Activated CD4-positive, alpha-beta T cell treated with anti-CD3 and anti-CD28 coated beads, Interleukin-2, amount 50 U/mL, for 1 hour (primary cell): Measurements from ENCODE around the gene AP2B1.
"Not testable (repeated sequence)": the region's sequence is repeated elsewhere in the genome, so short reads cannot be mapped to it uniquely, and the experiment has no call there.

ENCODE experiments used
- DNase-seq: peaks from one replicate; pipeline ENCODE4 v3.0.0-alpha.2; 2020

AP2B1 gene

GRCh38 chr17:35587074-35587961 is at the start of gene AP2B1:
Gene AP2B1 (plus strand): TSS chr17:35587322. CDS start chr17:35594031, 6,709 bp downstream.
- peak; percentile 95 for DNase-seq

GRCh38 chr17:35537601-35538141 is 49.5 kb upstream of the AP2B1 start, which contains the start of gene SLFN12L:
Gene SLFN12L (minus strand): TSS chr17:35537678. CDS start chr17:35522364, 15,314 bp downstream.
- no peak for DNase-seq

- DNase-seq: no peak
Observed at GRCh38 chr17:35539659-35540026, 47.5 kb upstream of the AP2B1 start.

GRCh38 chr17:35540589-35541404 is 46.3 kb upstream of the AP2B1 start:
- peak; percentile 17 for DNase-seq

- DNase-seq: no peak
Observed at GRCh38 chr17:35541434-35541833, 45.7 kb upstream of the AP2B1 start.

- DNase-seq: no peak
Observed at GRCh38 chr17:35542990-35543389, 44.1 kb upstream of the AP2B1 start.

GRCh38 chr17:35543856-35544255 is 43.3 kb upstream of the AP2B1 start:
- no peak for DNase-seq

- DNase-seq: no peak
Observed at GRCh38 chr17:35545150-35545549, 42.0 kb upstream of the AP2B1 start.

GRCh38 chr17:35546487-35546886 is 40.6 kb upstream of the AP2B1 start:
- no peak for DNase-seq

- DNase-seq: no peak
Observed at GRCh38 chr17:35548208-35548810, 38.8 kb upstream of the AP2B1 start.

- no peak for DNase-seq
Observed at GRCh38 chr17:35548978-35549377, 38.1 kb upstream of the AP2B1 start.

- DNase-seq: no peak
Observed at GRCh38 chr17:35553310-35553709, 33.8 kb upstream of the AP2B1 start.

- DNase-seq: no peak
Observed at GRCh38 chr17:35554668-35555067, 32.5 kb upstream of the AP2B1 start.

- DNase-seq: peak; percentile 3
Observed at GRCh38 chr17:35555691-35556090, 31.4 kb upstream of the AP2B1 start.

- no peak for DNase-seq
Observed at GRCh38 chr17:35557353-35557752, 29.8 kb upstream of the AP2B1 start.

- no peak for DNase-seq
Observed at GRCh38 chr17:35559495-35560210, 27.5 kb upstream of the AP2B1 start.

- no peak for DNase-seq
Observed at GRCh38 chr17:35560703-35561102, 26.4 kb upstream of the AP2B1 start, which contains the start of gene SLFN14. Gene SLFN14 (minus strand): TSS chr17:35560819. CDS start chr17:35558062, 2,757 bp downstream.

GRCh38 chr17:35563181-35563580 is 23.9 kb upstream of the AP2B1 start:
- DNase-seq: not testable (repeated sequence)

GRCh38 chr17:35566968-35567367 is 20.2 kb upstream of the AP2B1 start:
- no peak for DNase-seq

- DNase-seq: peak; percentile 31
Observed at GRCh38 chr17:35568561-35568960, 18.6 kb upstream of the AP2B1 start.

- DNase-seq: no peak
Observed at GRCh38 chr17:35569405-35569804, 17.7 kb upstream of the AP2B1 start.

- DNase-seq: no peak
Observed at GRCh38 chr17:35575759-35576158, 11.4 kb upstream of the AP2B1 start.
